ENCODE results near the gene POLN. TPM values are rescaled to one million over a fixed set of nuclear protein-coding genes. Genes with fewer than 3 reads are reported as not detected.

POLN gene
- polyA plus RNA-seq, 1 experiment, result 1.5 TPM

DNA sequence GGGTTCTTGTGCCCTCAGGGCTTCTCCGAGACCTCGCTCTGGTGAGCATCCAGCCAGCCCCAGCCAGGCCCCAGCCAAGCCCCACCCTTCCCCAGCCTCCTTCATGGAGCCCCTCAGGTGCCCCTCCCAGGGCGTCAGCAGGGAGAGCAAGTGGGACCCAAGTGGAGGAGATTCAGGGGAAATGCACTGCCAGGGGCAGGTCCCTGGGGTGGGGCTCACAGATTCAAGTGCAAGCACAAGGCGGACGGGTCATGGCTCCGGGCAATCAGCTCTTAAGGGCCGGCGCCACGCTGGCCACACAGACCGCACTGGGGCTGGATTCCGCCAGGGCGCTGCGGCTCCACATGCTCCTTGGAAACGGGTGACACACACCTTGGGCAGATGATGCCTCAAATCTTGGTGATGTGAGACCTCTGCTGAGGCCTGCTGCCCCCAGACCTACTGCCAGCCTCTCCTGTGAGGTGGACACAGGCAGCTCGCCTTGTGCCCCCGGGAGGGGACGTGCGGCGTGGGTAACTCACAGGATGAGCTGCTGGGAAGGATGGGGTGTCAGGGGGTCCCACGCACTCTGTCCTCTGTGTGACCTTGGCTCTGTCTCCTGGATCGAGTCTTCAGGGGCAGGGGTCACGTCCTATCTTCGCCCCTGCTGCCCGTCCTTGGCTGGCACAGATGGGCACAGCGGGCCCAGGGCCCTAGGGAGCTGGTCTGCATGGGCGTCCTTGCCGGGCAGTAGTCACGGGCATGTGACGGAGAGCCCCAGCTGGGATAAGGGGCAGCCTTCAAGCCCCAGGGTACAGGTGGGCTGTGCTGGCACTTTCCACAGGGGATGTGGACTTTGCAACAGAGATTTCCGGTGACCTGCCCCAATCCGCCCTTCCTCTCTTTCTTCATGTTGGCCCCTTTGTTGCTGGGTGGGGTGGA is 165.7 kb downstream of the POLN start:
- DNase-seq (ENCODE audit: low read depth), result no peak
- Histone ChIP-seq H3K36me3 (ENCODE audit: control insufficient read depth, insufficient read depth, low read length) (no peaks in the 10 kb centered on the region), H3K27me3 (ENCODE audit: control insufficient read depth, insufficient read depth, low read length) (no peaks in the 10 kb centered on the region), H3K4me3 (ENCODE audit: low read depth, low read length) (no peak overlapping the region)
- POLR2A ChIA-PET, result no interaction called here
- TF ChIP-seq, protein P1, sequence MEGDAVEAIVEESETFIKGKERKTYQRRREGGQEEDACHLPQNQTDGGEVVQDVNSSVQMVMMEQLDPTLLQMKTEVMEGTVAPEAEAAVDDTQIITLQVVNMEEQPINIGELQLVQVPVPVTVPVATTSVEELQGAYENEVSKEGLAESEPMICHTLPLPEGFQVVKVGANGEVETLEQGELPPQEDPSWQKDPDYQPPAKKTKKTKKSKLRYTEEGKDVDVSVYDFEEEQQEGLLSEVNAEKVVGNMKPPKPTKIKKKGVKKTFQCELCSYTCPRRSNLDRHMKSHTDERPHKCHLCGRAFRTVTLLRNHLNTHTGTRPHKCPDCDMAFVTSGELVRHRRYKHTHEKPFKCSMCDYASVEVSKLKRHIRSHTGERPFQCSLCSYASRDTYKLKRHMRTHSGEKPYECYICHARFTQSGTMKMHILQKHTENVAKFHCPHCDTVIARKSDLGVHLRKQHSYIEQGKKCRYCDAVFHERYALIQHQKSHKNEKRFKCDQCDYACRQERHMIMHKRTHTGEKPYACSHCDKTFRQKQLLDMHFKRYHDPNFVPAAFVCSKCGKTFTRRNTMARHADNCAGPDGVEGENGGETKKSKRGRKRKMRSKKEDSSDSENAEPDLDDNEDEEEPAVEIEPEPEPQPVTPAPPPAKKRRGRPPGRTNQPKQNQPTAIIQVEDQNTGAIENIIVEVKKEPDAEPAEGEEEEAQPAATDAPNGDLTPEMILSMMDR (IDR thresholded peaks at IDR 0.05; ENCODE audit: insufficient read depth, low read depth, low read length), result no peak
- CTCF ChIA-PET, result no interaction called here

DNA sequence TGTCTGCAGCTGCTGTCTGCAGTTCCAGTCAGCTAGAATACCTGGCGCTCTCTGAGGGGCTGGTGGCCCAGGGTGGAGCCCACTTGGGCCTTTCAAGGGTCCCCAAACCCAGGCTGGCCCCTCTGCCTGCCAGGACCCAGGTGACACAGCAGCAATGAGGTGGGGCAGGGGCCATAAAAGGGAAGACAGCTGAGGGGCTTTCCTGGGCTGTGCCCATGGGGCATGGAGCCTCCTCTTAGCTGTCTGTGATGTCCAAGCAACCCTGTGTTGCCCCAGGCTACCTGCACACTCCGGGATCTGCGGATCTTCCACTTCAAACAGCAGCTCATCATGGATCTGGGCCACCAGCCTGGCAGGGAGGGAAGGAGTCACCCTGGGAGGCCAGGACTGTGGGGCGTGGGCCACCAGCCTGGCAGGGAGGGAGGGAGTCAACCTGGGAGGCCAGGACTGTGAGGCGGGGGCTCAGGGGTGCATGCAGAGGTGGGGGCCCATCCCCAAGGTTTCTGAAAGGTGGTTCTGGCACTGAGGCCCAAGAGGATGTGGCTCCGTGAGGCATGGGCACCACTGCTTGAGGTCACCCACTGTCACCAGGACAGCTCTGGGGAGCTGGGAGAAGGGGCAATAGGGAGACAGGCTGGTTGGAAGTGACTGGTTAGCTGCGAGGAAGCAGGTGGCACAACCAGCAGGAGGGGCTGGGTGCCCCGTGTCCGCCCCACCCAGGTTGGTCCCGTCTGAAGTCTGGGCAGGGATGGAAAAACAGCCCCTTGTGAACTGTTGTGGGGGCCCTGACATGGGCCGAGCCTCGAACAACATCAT is 166.5 kb downstream of the POLN start:
- ChIA-PET CTCF (no interaction called here), POLR2A (no interaction called here)
- Histone ChIP-seq H3K27me3 (ENCODE audit: control insufficient read depth, insufficient read depth, low read length) (no peaks in the 10 kb centered on the region), H3K36me3 (ENCODE audit: control insufficient read depth, insufficient read depth, low read length) (no peaks in the 10 kb centered on the region), H3K4me3 (ENCODE audit: low read depth, low read length) (no peak overlapping the region)
- TF ChIP-seq, protein P1 (IDR thresholded peaks at IDR 0.05; ENCODE audit: insufficient read depth, low read depth, low read length), result no peak
- DNase-seq (ENCODE audit: low read depth), result no peak

DNA sequence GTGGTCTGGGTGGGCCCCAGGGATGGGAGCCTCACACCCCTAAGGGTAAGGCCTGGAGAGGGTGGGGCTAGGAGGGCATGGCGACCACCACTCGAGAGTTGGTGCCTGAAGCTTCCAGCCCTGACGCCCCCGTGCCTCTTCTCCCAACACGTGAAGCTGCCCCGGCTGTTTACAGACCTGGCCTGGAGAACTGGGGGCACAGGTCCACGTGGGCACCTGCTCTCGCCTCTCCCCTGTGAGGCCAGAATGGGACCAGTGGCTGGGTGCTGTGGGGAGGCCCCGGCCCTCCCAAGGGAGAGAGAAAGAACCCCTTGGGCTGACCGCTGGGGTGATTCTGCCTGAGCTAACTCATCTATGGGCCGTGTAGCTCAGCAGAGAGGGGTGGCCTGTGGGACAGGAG is 167.3 kb downstream of the POLN start:
- TF ChIP-seq, protein P1 (IDR thresholded peaks at IDR 0.05; ENCODE audit: insufficient read depth, low read depth, low read length), result no peak
- ChIA-PET POLR2A (no interaction called here), CTCF (no interaction called here)
- Histone ChIP-seq H3K4me3 (ENCODE audit: low read depth, low read length) (no peak overlapping the region), H3K36me3 (ENCODE audit: control insufficient read depth, insufficient read depth, low read length) (no peaks in the 10 kb centered on the region), H3K27me3 (ENCODE audit: control insufficient read depth, insufficient read depth, low read length) (no peaks in the 10 kb centered on the region)
- no peak for DNase-seq (ENCODE audit: low read depth)

DNA sequence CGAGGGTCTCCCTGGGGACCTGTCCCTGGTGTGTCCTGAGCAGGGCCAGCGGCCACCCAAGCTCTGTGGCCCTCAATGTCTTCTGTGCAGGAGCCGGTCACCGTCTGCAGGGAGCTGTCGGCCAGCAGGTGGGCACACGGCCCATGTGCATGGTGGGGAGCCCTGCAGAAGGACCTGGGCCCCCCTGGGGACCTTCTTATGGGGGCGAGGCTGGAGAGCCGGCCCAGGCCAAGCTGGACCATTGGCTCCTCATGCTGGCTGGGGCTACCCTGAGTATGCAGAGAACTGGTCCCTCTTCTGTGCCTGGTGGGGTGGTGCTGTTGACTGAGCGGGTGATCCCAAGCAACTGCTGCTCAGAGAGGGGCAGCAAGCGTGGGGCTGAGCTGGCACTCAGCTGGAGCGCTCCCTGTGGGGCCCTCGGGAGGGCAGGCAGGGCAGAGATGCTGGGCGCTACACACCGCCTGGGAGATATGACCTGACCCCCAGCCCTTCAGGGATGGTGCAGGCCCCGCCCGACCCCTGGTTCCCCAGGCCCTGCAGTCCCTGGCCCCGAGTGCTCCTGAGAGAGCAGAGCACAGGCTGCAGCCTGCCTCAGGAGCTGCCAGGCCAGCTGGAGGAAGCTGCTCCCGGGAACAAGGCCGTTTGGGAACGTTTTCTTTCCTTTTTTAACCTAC is 168.0 kb downstream of the POLN start:
- CTCF ChIA-PET, result interaction anchor here (1.6 kb wide), 1 partner anchor 8 kb away, joined by 5 read pairs; no protein-coding TSS in a partner anchor
- POLR2A ChIA-PET, result no interaction called here
- Histone ChIP-seq H3K27me3 (ENCODE audit: control insufficient read depth, insufficient read depth, low read length) (no peaks in the 10 kb centered on the region), H3K4me3 (ENCODE audit: low read depth, low read length) (no peak overlapping the region), H3K36me3 (ENCODE audit: control insufficient read depth, insufficient read depth, low read length) (no peaks in the 10 kb centered on the region)
- no peak for DNase-seq (ENCODE audit: low read depth)
- TF ChIP-seq, protein P1 (IDR thresholded peaks at IDR 0.05; ENCODE audit: insufficient read depth, low read depth, low read length), result no peak

Measured in BJ (cell line).